HEK293T (cell line): Measurements from ENCODE around the gene NACC2.
"Not testable (repeated sequence)": the region's sequence is repeated elsewhere in the genome, so short reads cannot be mapped to it uniquely, and the experiment has no call there.

Experiments used
- CTCF ChIA-PET: fragments of 350-600 bp; formaldehyde crosslinking; extraction: SDS; loops from one replicate; lab custom pipeline; 2021; ENCODE audit warnings: antibody characterized with exemption, inconsistent platforms; lab: Yijun Ruan, JAX
- POLR2A ChIA-PET: fragments of 350-600 bp; formaldehyde crosslinking; extraction: SDS; loops from one replicate; lab custom pipeline; 2020; ENCODE audit warnings: antibody characterized with exemption, inconsistent platforms; lab: Yijun Ruan, JAX
- DNase-seq: peaks from one replicate; pipeline ENCODE4 v3.0.0; 2012; ENCODE audit warnings: mixed read lengths; ENCODE audit errors: extremely low spot score
- ARNT ChIP-seq: fragments of 450-650 bp; IDR thresholded peaks from 2 replicates; pipeline ENCODE4 v1.6.1; 2017; ENCODE audit warnings: mild to moderate bottlenecking
- BHLHE40 ChIP-seq: fragments of 450-650 bp; IDR thresholded peaks from 2 replicates; pipeline ENCODE4 v1.6.1; 2016; ENCODE audit warnings: mild to moderate bottlenecking, moderate library complexity, borderline replicate concordance
- CTBP1 ChIP-seq: fragments of 450-650 bp; IDR thresholded peaks from 2 replicates; pipeline ENCODE4 v1.6.1; 2016; ENCODE audit warnings: borderline replicate concordance
- ELF4 ChIP-seq: fragments of 450-650 bp; IDR thresholded peaks from 2 replicates; pipeline ENCODE4 v1.6.1; 2017; ENCODE audit warnings: antibody characterized with exemption
- FOXA1 ChIP-seq: fragments of 450-650 bp; IDR thresholded peaks from 2 replicates; pipeline ENCODE4 v1.6.1; 2016; ENCODE audit warnings: mild to moderate bottlenecking
- FOXK2 ChIP-seq: fragments of 450-650 bp; IDR thresholded peaks from 2 replicates; pipeline ENCODE4 v1.6.1; 2016; ENCODE audit warnings: mild to moderate bottlenecking
- FOXM1 ChIP-seq: fragments of 450-650 bp; IDR thresholded peaks from 2 replicates; pipeline ENCODE4 v1.6.1; 2017; ENCODE audit warnings: mild to moderate bottlenecking, borderline replicate concordance
- HDGF ChIP-seq: fragments of 450-650 bp; IDR thresholded peaks from 2 replicates; pipeline ENCODE4 v1.6.1; 2017; ENCODE audit warnings: antibody characterized with exemption, borderline replicate concordance
- L3MBTL2 ChIP-seq: fragments of 450-650 bp; conservative IDR thresholded peaks from 2 replicates; pipeline ENCODE4 v1.6.1; 2016; ENCODE audit warnings: mild to moderate bottlenecking
- LEF1 ChIP-seq: fragments of 450-650 bp; IDR thresholded peaks from 2 replicates; pipeline ENCODE4 v1.6.1; 2017; ENCODE audit warnings: mild to moderate bottlenecking, borderline replicate concordance
- NFRKB ChIP-seq: fragments of 450-650 bp; IDR thresholded peaks from 2 replicates; pipeline ENCODE4 v1.6.1; 2016; ENCODE audit warnings: mild to moderate bottlenecking, moderate library complexity
- PKNOX1 ChIP-seq: fragments of 450-650 bp; IDR thresholded peaks from 2 replicates; pipeline ENCODE4 v1.6.1; 2016
- SP1 ChIP-seq: fragments of 450-650 bp; IDR thresholded peaks from 2 replicates; pipeline ENCODE4 v1.6.1; 2017
- SUZ12 ChIP-seq: fragments of 450-650 bp; IDR thresholded peaks from 2 replicates; pipeline ENCODE4 v1.6.1; 2016; ENCODE audit warnings: mild to moderate bottlenecking
- TARDBP ChIP-seq: fragments of 450-650 bp; IDR thresholded peaks from 2 replicates; pipeline ENCODE4 v1.6.1; 2016
- ZNF384 ChIP-seq: fragments of 450-650 bp; IDR thresholded peaks from 2 replicates; pipeline ENCODE4 v1.6.1; 2016

The NACC2 gene

GRCh38 chr9:135971111-135971766 lies 123.8 kb downstream of the NACC2 start:
- TF ChIP-seq PKNOX1 (no peak), LEF1 (no peak), ELF4 (no peak), TARDBP (no peak), SP1 (no peak), ZNF384 (no peak), BHLHE40 (no peak), HDGF (no peak), SUZ12 (no peak), CTBP1 (no peak), FOXK2 (no peak), ARNT (no peak), FOXA1 (no peak)
- no peak for DNase-seq
- ChIA-PET POLR2A (interaction anchor here (1.7 kb wide), 1 partner anchor 150 kb away, joined by 5 read pairs; no protein-coding TSS in a partner anchor), CTCF (no interaction called here)

- CTCF ChIA-PET = no interaction called here
- POLR2A ChIA-PET = interaction anchor here (1.7 kb wide), 1 partner anchor 150 kb away, joined by 5 read pairs; no protein-coding TSS in a partner anchor
- TF ChIP-seq NFRKB (no peak), BHLHE40 (no peak), HDGF (no peak), SUZ12 (no peak), L3MBTL2 (no peak), FOXA1 (no peak), FOXK2 (no peak), SP1 (no peak), LEF1 (no peak), TARDBP (no peak), FOXM1 (no peak), CTBP1 (no peak), PKNOX1 (no peak), ZNF384 (no peak), ELF4 (no peak), ARNT (no peak)
- DNase-seq = no peak
Observed at GRCh38 chr9:135970128-135970815, 124.8 kb downstream of the NACC2 start.

GRCh38 chr9:135969064-135969683 lies 125.9 kb downstream of the NACC2 start:
- CTCF ChIA-PET = no interaction called here
- no peak for DNase-seq
- POLR2A ChIA-PET = no interaction called here
- no peak for TF ChIP-seq FOXK2
- TF ChIP-seq L3MBTL2 = no peak
- TF ChIP-seq CTBP1 = no peak
- TF ChIP-seq BHLHE40 = no peak
- no peak for TF ChIP-seq SP1
- TF ChIP-seq FOXA1 = no peak
- no peak for TF ChIP-seq PKNOX1
- TF ChIP-seq ELF4 = no peak
- TF ChIP-seq ARNT = no peak
- no peak for TF ChIP-seq SUZ12

GRCh38 chr9:135968601-135969000 lies 126.5 kb downstream of the NACC2 start:
- TF ChIP-seq FOXM1 = no peak
- no peak for TF ChIP-seq NFRKB
- TF ChIP-seq LEF1 = no peak
- no peak for TF ChIP-seq SUZ12
- TF ChIP-seq FOXA1 = no peak
- no peak for TF ChIP-seq BHLHE40
- no peak for TF ChIP-seq ELF4
- TF ChIP-seq ZNF384 = no peak
- POLR2A ChIA-PET = no interaction called here
- CTCF ChIA-PET = interaction anchor here (1.0 to 1.4 kb wide), 4 partner anchors 15 to 154 kb away, joined by 3 to 6 read pairs (median 4); no protein-coding TSS in a partner anchor
- DNase-seq = no peak

GRCh38 chr9:135968083-135968476 lies 127.0 kb downstream of the NACC2 start:
- POLR2A ChIA-PET = no interaction called here
- TF ChIP-seq SUZ12 (no peak), BHLHE40 (no peak), CTBP1 (no peak), SP1 (no peak), FOXK2 (no peak), FOXM1 (no peak), ARNT (no peak), NFRKB (no peak), L3MBTL2 (no peak), ELF4 (no peak), ZNF384 (no peak), PKNOX1 (no peak), LEF1 (no peak)
- DNase-seq = no peak
- CTCF ChIA-PET = interaction anchor here (1.0 to 1.4 kb wide), 4 partner anchors 16 to 154 kb away, joined by 3 to 6 read pairs (median 4); no protein-coding TSS in a partner anchor

- POLR2A ChIA-PET, DNase-seq: not testable (repeated sequence)
- CTCF ChIA-PET = interaction anchor here (0.5 to 1.0 kb wide), 4 partner anchors 9 to 172 kb away, joined by 3 to 4 read pairs (median 3); no protein-coding TSS in a partner anchor
Observed at GRCh38 chr9:135966916-135967260, 128.2 kb downstream of the NACC2 start.
